ENCODE results near the gene MAP1LC3B.
"Not testable (repeated sequence)": the region's sequence is repeated elsewhere in the genome, so short reads cannot be mapped to it uniquely, and the experiment has no call there.

MAP1LC3B gene

GRCh38 chr16:87382023-87382785 is 9.9 kb upstream of the MAP1LC3B start:
- H3K4me1 ChIP-seq (ENCODE audit: control extremely low read depth in 1 of 4, control insufficient read depth in 4 of 4, insufficient read depth in 4 of 4, low read length in 3 of 4), result peaks cover 9 to 30% (median 19%) of the 10 kb centered on the region in 4 experiments
- H3K36me3 ChIP-seq (ENCODE audit: control insufficient read depth in 4 of 4, insufficient read depth in 4 of 4, low read length in 3 of 4), result no peaks in the 10 kb centered on the region
- CTCF ChIA-PET, result interaction anchor here (1.2 to 2.0 kb wide), 2 partner anchors 12 to 59 kb away, joined by 4 to 5 read pairs; no protein-coding TSS in a partner anchor
- no peaks in the 10 kb centered on the region for H3K27me3 ChIP-seq (replicated peaks in 2 of 5; ENCODE audit: control insufficient read depth in 4 of 5, insufficient read depth in 5 of 5, low read length in 4 of 5)
- H3K9me3 ChIP-seq (ENCODE audit: control extremely low read depth in 1 of 5, control insufficient read depth in 4 of 5, insufficient read depth in 2 of 5, low read depth in 1 of 5, low read length in 4 of 5), result no peaks in the 10 kb centered on the region
- no peak for DNase-seq
- 70% methylated on average over 6 of the region's 17 CpGs for WGBS (ENCODE audit: insufficient coverage)
- H3K4me3 ChIP-seq (ENCODE audit: control insufficient read depth in 1 of 7, extremely low read depth in 1 of 7, insufficient read depth in 4 of 7, low read depth in 2 of 7, low read length in 6 of 7), result peak overlapping the region; percentile 37 to 87 (median 79)
- POLR2A ChIA-PET, result interaction anchor here (0.6 to 2.3 kb wide), 3 partner anchors 10 to 117 kb away, joined by 3 to 7 read pairs (median 3); partner anchors contain the start of gene MAP1LC3B
- H3K27ac ChIP-seq (ENCODE audit: insufficient read depth in 1 of 2, low read depth in 1 of 2, low read length in 2 of 2, poor library complexity in 1 of 2, severe bottlenecking in 2 of 2), result peak overlapping the region in 1 of 2 experiments; percentile 5

GRCh38 chr16:87383505-87384161 is 8.5 kb upstream of the MAP1LC3B start, which contains the start of gene FBXO31:
FBXO31 (minus strand) TSS chr16:87383776; CDS start chr16:87383744, 32 bp downstream.
- Histone ChIP-seq H3K36me3 (ENCODE audit: control insufficient read depth in 4 of 4, insufficient read depth in 4 of 4, low read length in 3 of 4) (no peaks in the 10 kb centered on the region), H3K27me3 (replicated peaks in 2 of 5; ENCODE audit: control insufficient read depth in 4 of 5, insufficient read depth in 5 of 5, low read length in 4 of 5) (no peaks in the 10 kb centered on the region), H3K4me3 (ENCODE audit: control insufficient read depth in 1 of 7, extremely low read depth in 1 of 7, insufficient read depth in 4 of 7, low read depth in 2 of 7, low read length in 6 of 7) (peak within 1 kb of the TSS; percentile 54 to 87 (median 79)), H3K4me1 (ENCODE audit: control extremely low read depth in 1 of 4, control insufficient read depth in 4 of 4, insufficient read depth in 4 of 4, low read length in 3 of 4) (peaks cover 14 to 43% (median 29%) of the 10 kb centered on the region in 4 experiments), H3K27ac (ENCODE audit: insufficient read depth in 1 of 2, low read depth in 1 of 2, low read length in 2 of 2, poor library complexity in 1 of 2, severe bottlenecking in 2 of 2) (peak within 1 kb of the TSS in 1 of 2 experiments; percentile 25), H3K9me3 (ENCODE audit: control extremely low read depth in 1 of 5, control insufficient read depth in 4 of 5, insufficient read depth in 2 of 5, low read depth in 1 of 5, low read length in 4 of 5) (no peaks in the 10 kb centered on the region)
- POLR2A ChIA-PET, result interaction anchor here (1.0 to 2.3 kb wide), 3 partner anchors 9 to 66 kb away, joined by 3 to 7 read pairs (median 3); partner anchors contain the start of gene MAP1LC3B
- peak; percentile 87 to 94 (median 94) for DNase-seq
- WGBS (ENCODE audit: insufficient coverage), result under 1% methylated on average over 64 of the region's 92 CpGs
- CTCF ChIA-PET, result interaction anchor here (1.5 to 2.0 kb wide), 2 partner anchors 10 to 60 kb away, joined by 5 to 9 read pairs; no protein-coding TSS in a partner anchor

- CTCF ChIA-PET, result interaction anchor here (0.8 to 2.0 kb wide), 3 partner anchors 8 to 61 kb away, joined by 3 to 9 read pairs (median 5); no protein-coding TSS in a partner anchor
These were observed 7.8 kb upstream of the MAP1LC3B start for GRCh38 chr16:87384162-87384874.

GRCh38 chr16:87384875-87385167 is 7.3 kb upstream of the MAP1LC3B start:
- H3K27ac ChIP-seq (ENCODE audit: insufficient read depth in 1 of 2, low read depth in 1 of 2, low read length in 2 of 2, poor library complexity in 1 of 2, severe bottlenecking in 2 of 2); DNase-seq; H3K27me3 ChIP-seq (replicated peaks in 2 of 5; ENCODE audit: control insufficient read depth in 4 of 5, insufficient read depth in 5 of 5, low read length in 4 of 5); H3K36me3 ChIP-seq (ENCODE audit: control insufficient read depth in 4 of 4, insufficient read depth in 4 of 4, low read length in 3 of 4); POLR2A ChIA-PET; H3K9me3 ChIP-seq (ENCODE audit: control extremely low read depth in 1 of 5, control insufficient read depth in 4 of 5, insufficient read depth in 2 of 5, low read depth in 1 of 5, low read length in 4 of 5): not testable (repeated sequence)
- Histone ChIP-seq H3K4me3 (ENCODE audit: control insufficient read depth in 1 of 7, extremely low read depth in 1 of 7, insufficient read depth in 4 of 7, low read depth in 2 of 7, low read length in 6 of 7) (peak overlapping the region in 5 of 7 experiments; percentile 78 to 87 (median 81)), H3K4me1 (ENCODE audit: control extremely low read depth in 1 of 4, control insufficient read depth in 4 of 4, insufficient read depth in 4 of 4, low read length in 3 of 4) (peaks cover 16 to 50% (median 33%) of the 10 kb centered on the region in 4 experiments)
- WGBS (ENCODE audit: insufficient coverage), result 91% methylated on average over 6 of the region's 12 CpGs
- CTCF ChIA-PET, result interaction anchor here (0.8 kb wide), 1 partner anchor 9 kb away, joined by 3 read pairs; no protein-coding TSS in a partner anchor

More at GRCh38 chr16:87384162-87384874, 7.8 kb upstream of the MAP1LC3B start:
- Histone ChIP-seq H3K27ac (ENCODE audit: insufficient read depth in 1 of 2, low read depth in 1 of 2, low read length in 2 of 2, poor library complexity in 1 of 2, severe bottlenecking in 2 of 2) (peak overlapping the region in 1 of 2 experiments; percentile 25), H3K9me3 (ENCODE audit: control extremely low read depth in 1 of 5, control insufficient read depth in 4 of 5, insufficient read depth in 2 of 5, low read depth in 1 of 5, low read length in 4 of 5) (no peaks in the 10 kb centered on the region), H3K27me3 (replicated peaks in 2 of 5; ENCODE audit: control insufficient read depth in 4 of 5, insufficient read depth in 5 of 5, low read length in 4 of 5) (no peaks in the 10 kb centered on the region), H3K36me3 (ENCODE audit: control insufficient read depth in 4 of 4, insufficient read depth in 4 of 4, low read length in 3 of 4) (no peaks in the 10 kb centered on the region), H3K4me1 (ENCODE audit: control extremely low read depth in 1 of 4, control insufficient read depth in 4 of 4, insufficient read depth in 4 of 4, low read length in 3 of 4) (peaks cover 16 to 49% (median 32%) of the 10 kb centered on the region in 4 experiments), H3K4me3 (ENCODE audit: control insufficient read depth in 1 of 7, extremely low read depth in 1 of 7, insufficient read depth in 4 of 7, low read depth in 2 of 7, low read length in 6 of 7) (peak overlapping the region; percentile 54 to 87 (median 79))
- DNase-seq, result no peak
- POLR2A ChIA-PET, result interaction anchor here (1.0 to 2.3 kb wide), 3 partner anchors 8 to 66 kb away, joined by 3 to 7 read pairs (median 3); partner anchors contain the start of gene MAP1LC3B
- 4% methylated on average over 58 of the region's 64 CpGs for WGBS (ENCODE audit: insufficient coverage)

GRCh38 chr16:87387942-87388817 is 4.0 kb upstream of the MAP1LC3B start:
- Histone ChIP-seq H3K4me3 (ENCODE audit: control insufficient read depth in 1 of 7, extremely low read depth in 1 of 7, insufficient read depth in 4 of 7, low read depth in 2 of 7, low read length in 6 of 7) (peak overlapping the region in 4 of 7 experiments; percentile 20 to 62 (median 26)), H3K9me3 (ENCODE audit: control extremely low read depth in 1 of 5, control insufficient read depth in 4 of 5, insufficient read depth in 2 of 5, low read depth in 1 of 5, low read length in 4 of 5) (no peaks in the 10 kb centered on the region), H3K4me1 (ENCODE audit: control extremely low read depth in 1 of 4, control insufficient read depth in 4 of 4, insufficient read depth in 4 of 4, low read length in 3 of 4) (peaks cover 13 to 45% (median 34%) of the 10 kb centered on the region in 4 experiments), H3K36me3 (ENCODE audit: control insufficient read depth in 4 of 4, insufficient read depth in 4 of 4, low read length in 3 of 4) (no peaks in the 10 kb centered on the region), H3K27ac (ENCODE audit: insufficient read depth in 1 of 2, low read depth in 1 of 2, low read length in 2 of 2, poor library complexity in 1 of 2, severe bottlenecking in 2 of 2) (peak overlapping the region; percentile 47 to 82), H3K27me3 (replicated peaks in 2 of 5; ENCODE audit: control insufficient read depth in 4 of 5, insufficient read depth in 5 of 5, low read length in 4 of 5) (no peaks in the 10 kb centered on the region)
- WGBS (ENCODE audit: insufficient coverage), result under 1% methylated on average over 9 of the region's 18 CpGs
- CTCF ChIA-PET, result interaction anchor here (1.1 to 1.3 kb wide), 2 partner anchors 24 to 64 kb away, joined by 3 read pairs; no protein-coding TSS in a partner anchor
- peak; percentile 97 to 99 (median 98) for DNase-seq
- POLR2A ChIA-PET, result interaction anchor here (0.6 kb wide), 1 partner anchor 20 kb away, joined by 4 read pairs; no protein-coding TSS in a partner anchor

GRCh38 chr16:87388818-87389134 is 3.4 kb upstream of the MAP1LC3B start:
- Histone ChIP-seq H3K36me3 (ENCODE audit: control insufficient read depth in 4 of 4, insufficient read depth in 4 of 4, low read length in 3 of 4) (no peaks in the 10 kb centered on the region), H3K9me3 (ENCODE audit: control extremely low read depth in 1 of 5, control insufficient read depth in 4 of 5, insufficient read depth in 2 of 5, low read depth in 1 of 5, low read length in 4 of 5) (no peaks in the 10 kb centered on the region), H3K27ac (ENCODE audit: insufficient read depth in 1 of 2, low read depth in 1 of 2, low read length in 2 of 2, poor library complexity in 1 of 2, severe bottlenecking in 2 of 2) (peak overlapping the region; percentile 47 to 82), H3K27me3 (replicated peaks in 2 of 5; ENCODE audit: control insufficient read depth in 4 of 5, insufficient read depth in 5 of 5, low read length in 4 of 5) (no peaks in the 10 kb centered on the region), H3K4me1 (ENCODE audit: control extremely low read depth in 1 of 4, control insufficient read depth in 4 of 4, insufficient read depth in 4 of 4, low read length in 3 of 4) (peaks cover 19 to 51% (median 40%) of the 10 kb centered on the region in 4 experiments), H3K4me3 (ENCODE audit: control insufficient read depth in 1 of 7, extremely low read depth in 1 of 7, insufficient read depth in 4 of 7, low read depth in 2 of 7, low read length in 6 of 7) (peak overlapping the region in 3 of 7 experiments; percentile 24 to 47 (median 28))
- DNase-seq, result no peak
- CTCF ChIA-PET, result interaction anchor here (1.3 kb wide), 1 partner anchor 25 kb away, joined by 3 read pairs; no protein-coding TSS in a partner anchor
- no CpG with 5 or more reads among the region's 1 CpG for WGBS (ENCODE audit: insufficient coverage)
- POLR2A ChIA-PET, result no interaction called here

All from common myeloid progenitor, CD34-positive (primary cell).